Brain microvascular endothelial cell (primary cell): ENCODE data around the gene ZNF747.

Experiments used
- DNase-seq: peaks from one replicate; pipeline ENCODE4 v3.0.0-alpha.2; 2020
- H3K27ac ChIP-seq: fragments of 250-450 bp; sonication (Bioruptor Pico); 2 replicates; pipeline ENCODE4 v1.5.1; 2020; ENCODE audit warnings: mild to moderate bottlenecking, moderate library complexity
- H3K27me3 ChIP-seq: fragments of 250-450 bp; sonication (Bioruptor Pico); replicated peaks from 2 replicates; pipeline ENCODE4 v1.5.1; 2020; ENCODE audit warnings: mild to moderate bottlenecking
- H3K36me3 ChIP-seq: fragments of 250-450 bp; sonication (Bioruptor Pico); replicated peaks from 2 replicates; pipeline ENCODE4 v1.5.1; 2020; ENCODE audit warnings: mild to moderate bottlenecking
- H3K4me3 ChIP-seq: 2 replicates; pipeline ENCODE4 v1.5.1; 2011; ENCODE audit warnings: low read depth, mild to moderate bottlenecking, control low read depth, low read length, moderate library complexity
- in situ Hi-C: cut with HindIII; loops from 2 replicates; pipeline ENCODE4 v1.10.0; 2017; ENCODE audit warnings: low sequenced_read_pairs, low pct_ligation_motif_present
- TF ChIP-seq, protein P1 (sequence below): IDR thresholded peaks from 2 replicates; pipeline ENCODE4 v1.5.1; 2011; ENCODE audit warnings: low read depth, mild to moderate bottlenecking, moderate library complexity, low read length, control low read depth, inconsistent platforms; ENCODE audit errors: missing control alignments

The ZNF747 gene

DNA sequence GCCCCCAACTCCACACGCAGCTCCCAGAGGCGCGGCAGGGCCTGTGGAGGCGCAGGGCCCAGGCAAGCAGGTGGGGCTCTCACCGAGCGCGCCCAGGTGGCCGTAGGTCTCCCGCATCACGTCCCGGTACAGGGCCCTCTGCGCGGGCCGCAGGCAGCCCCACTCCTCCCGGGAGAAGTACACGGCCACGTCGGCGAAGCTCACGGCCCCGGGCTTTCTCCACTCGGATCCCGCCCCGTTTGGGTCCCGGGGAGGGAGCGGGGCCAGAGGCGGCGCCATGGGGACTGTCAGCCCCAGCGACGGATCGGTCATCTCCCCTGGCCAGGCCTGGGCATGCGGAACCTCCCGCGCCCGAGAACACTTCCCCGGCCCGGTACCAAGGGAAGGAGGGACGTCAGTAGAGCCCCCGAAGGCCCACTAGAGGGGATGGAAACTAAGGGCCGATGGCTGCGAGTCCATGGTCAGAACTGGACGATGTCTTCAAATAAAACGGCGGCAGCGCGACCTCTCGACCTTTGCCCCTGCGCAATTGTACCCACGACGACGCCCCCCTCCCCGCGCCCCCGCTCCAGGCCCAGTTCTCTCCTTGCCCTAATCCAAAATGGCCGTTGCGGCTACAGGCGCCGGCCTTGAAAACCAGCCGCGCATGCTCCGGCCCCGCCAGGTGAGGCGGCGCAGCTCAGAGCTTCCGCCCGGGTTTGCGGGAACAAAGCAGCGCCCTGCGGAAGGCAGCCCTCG lies at the start of gene ZNF747:
TSS of gene ZNF747 (minus strand) at position 491 of the 738 bp plus-strand sequence. CDS start at position 312, 179 bp downstream.
- in situ Hi-C loops, result no loop called here
- TF ChIP-seq, protein P1, sequence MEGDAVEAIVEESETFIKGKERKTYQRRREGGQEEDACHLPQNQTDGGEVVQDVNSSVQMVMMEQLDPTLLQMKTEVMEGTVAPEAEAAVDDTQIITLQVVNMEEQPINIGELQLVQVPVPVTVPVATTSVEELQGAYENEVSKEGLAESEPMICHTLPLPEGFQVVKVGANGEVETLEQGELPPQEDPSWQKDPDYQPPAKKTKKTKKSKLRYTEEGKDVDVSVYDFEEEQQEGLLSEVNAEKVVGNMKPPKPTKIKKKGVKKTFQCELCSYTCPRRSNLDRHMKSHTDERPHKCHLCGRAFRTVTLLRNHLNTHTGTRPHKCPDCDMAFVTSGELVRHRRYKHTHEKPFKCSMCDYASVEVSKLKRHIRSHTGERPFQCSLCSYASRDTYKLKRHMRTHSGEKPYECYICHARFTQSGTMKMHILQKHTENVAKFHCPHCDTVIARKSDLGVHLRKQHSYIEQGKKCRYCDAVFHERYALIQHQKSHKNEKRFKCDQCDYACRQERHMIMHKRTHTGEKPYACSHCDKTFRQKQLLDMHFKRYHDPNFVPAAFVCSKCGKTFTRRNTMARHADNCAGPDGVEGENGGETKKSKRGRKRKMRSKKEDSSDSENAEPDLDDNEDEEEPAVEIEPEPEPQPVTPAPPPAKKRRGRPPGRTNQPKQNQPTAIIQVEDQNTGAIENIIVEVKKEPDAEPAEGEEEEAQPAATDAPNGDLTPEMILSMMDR, result no peak
- Histone ChIP-seq H3K4me3 (peak within 1 kb of the TSS; percentile 72), H3K36me3 (no peaks in the 10 kb centered on the region), H3K27me3 (no peaks in the 10 kb centered on the region), H3K27ac (peak within 1 kb of the TSS; percentile 80)
- peak; percentile 54 for DNase-seq

DNA sequence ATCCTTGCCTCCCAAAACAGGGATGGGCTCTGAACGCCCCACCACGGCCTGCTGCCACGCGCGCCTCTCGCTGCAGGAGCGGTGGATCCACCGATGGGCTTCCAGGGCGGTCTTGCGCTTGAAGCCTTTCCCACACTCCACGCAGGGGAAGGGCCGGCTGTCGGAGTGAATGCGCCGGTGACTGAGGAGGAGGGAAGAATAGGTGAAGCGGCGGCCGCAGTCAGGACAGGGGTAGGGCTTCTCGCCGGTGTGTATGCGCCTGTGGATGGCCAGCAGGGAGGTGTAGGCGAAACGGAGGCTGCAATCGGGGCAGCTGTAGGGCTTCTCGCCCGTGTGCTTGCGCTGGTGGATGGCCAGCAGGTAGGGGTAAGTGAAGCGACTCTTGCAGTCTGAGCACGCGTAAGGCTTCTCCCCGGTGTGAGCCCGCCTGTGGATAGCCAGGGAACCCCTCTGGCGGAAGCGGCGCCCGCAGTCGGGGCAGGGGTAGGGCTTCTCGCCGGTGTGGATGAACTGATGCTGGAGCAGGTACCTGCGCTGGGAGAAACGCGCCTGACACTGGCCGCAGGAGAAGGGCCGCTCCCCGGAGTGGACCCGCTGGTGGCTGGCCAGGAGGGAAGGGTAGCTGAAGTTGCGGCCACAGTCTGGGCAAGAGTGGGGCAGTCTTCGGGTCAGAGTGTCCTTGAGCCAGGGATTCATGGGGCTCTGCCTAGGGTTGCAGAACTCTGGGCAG lies 48.1 kb upstream of the ZNF747 start:
- no peak overlapping the region for H3K4me3 ChIP-seq
- TF ChIP-seq, protein P1, result no peak
- H3K27ac ChIP-seq, result no peak overlapping the region
- DNase-seq, result no peak
- H3K36me3 ChIP-seq, result peaks cover 19% of the 10 kb centered on the region
- no peaks in the 10 kb centered on the region for H3K27me3 ChIP-seq
- in situ Hi-C loops, result no loop called here

DNA sequence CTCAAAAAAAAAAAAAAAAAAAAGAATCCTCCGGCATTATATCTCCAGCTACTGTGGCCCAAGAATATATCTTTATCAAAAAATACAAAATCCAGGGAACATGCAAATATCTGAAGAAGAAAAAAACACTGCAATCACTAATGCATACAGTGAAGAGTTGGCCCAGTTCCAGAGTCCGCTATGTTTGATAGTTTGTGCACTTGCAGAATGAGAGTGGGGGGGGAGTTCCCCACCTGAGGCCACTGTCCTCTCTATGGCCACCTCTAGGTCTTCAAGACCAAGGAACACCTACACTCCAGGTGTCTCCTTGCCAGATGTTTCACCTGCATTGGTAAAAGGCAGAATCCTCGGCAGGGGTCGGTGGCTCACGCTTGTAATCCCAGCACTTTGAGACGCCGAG lies 46.8 kb upstream of the ZNF747 start:
- in situ Hi-C loops, result no loop called here
- TF ChIP-seq, protein P1, result no peak
- Histone ChIP-seq H3K27me3 (no peaks in the 10 kb centered on the region), H3K4me3 (no peak overlapping the region), H3K27ac (no peak overlapping the region), H3K36me3 (peaks cover 19% of the 10 kb centered on the region)
- no peak for DNase-seq

DNA sequence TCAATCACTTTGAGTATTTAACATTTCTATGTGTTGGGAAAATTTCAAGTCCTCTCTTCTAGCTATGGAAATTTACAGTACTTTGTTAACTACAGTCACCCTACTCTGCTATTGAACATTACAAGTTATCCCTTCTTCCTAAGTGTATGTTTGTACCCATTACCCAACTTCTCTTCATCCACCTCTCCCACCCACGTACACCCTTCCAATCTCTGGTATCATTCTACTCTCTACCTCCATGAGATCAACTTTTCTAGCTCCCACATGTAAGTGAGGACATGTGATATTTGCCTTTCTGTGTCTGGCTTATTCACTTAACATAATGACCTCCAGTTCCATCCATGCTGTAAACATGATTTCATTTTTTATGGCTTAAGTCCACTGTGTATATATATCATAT lies 40.0 kb upstream of the ZNF747 start:
- H3K36me3 ChIP-seq, result peaks cover 3% of the 10 kb centered on the region
- H3K27me3 ChIP-seq, result no peaks in the 10 kb centered on the region
- no peak for DNase-seq
- no peak overlapping the region for H3K27ac ChIP-seq
- TF ChIP-seq, protein P1, result no peak
- in situ Hi-C loops, result no loop called here
- H3K4me3 ChIP-seq, result no peak overlapping the region

DNA sequence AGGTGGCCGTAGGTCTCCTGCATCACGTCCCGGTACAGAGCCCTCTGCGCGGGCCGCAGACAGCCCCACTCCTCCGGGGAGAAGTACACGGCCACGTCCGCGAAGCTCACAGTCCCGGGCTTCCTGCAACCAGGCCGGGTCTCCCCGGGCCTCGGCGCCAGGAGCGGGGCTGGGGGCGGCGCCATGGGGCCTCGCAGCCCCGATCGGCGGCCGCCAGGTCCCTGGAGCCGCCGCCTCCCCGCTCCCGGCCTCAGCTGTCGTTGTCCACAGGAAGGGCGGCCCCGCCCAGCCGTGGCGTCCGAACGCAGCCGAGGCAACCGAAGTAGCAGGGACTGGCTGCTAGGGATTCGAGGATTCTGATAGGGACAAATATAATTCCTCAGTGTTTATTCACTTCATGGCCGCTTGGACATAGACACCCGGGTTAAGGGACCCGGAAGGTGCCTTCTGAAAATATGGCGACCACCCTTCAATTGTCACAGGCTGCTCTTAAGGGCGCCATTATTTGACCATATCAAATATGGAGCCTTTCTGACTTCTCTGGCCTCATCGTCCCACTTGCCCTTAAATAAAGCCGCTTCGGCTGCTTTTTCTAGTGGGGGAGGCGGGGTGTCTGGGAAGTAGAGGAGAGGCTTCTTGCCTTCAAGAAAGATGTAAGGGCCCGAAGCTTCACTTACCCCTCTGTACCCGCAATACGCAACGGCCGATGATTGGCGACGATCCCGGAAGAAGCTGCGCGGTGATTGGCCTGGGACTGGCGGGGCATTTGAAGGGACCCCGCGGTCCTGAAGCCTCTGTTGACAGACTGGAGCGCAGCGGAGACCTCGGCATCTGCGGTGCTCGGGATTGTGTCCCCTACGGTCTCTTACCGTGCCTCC lies 37.0 kb upstream of the ZNF747 start, which contains the start of gene ZNF688:
TSS of gene ZNF688 (minus strand) at position 270 of the 878 bp plus-strand sequence. CDS start at position 185, 85 bp downstream.
- H3K27ac ChIP-seq, result peak within 1 kb of the TSS; percentile 73
- no peaks in the 10 kb centered on the region for H3K36me3 ChIP-seq
- in situ Hi-C loops, result no loop called here
- DNase-seq, result peak; percentile 96
- H3K27me3 ChIP-seq, result no peaks in the 10 kb centered on the region
- H3K4me3 ChIP-seq, result peak within 1 kb of the TSS; percentile 68
- TF ChIP-seq, protein P1, result no peak
